K562 (cell line): ENCODE data around the gene CACNA1S.

Experiments used
- CHD4 ChIP-seq: fragments of 200-600 bp; sonication (generic); IDR thresholded peaks from 3 replicates; pipeline ENCODE4 v1.6.1; 2012; ENCODE audit warnings: low read depth, mild to moderate bottlenecking, mixed read lengths, low read length, inconsistent platforms; ENCODE audit not compliant: insufficient read depth, insufficient replicate concordance, poor library complexity, severe bottlenecking
- EZH2 ChIP-seq: IDR thresholded peaks from 2 replicates; pipeline ENCODE4 v1.6.1; 2012; ENCODE audit warnings: low read depth, mild to moderate bottlenecking, inconsistent platforms, low read length, borderline replicate concordance

GRCh38 chr1:201111156-201111555, 1.1 kb downstream of the CACNA1S start:
- TF ChIP-seq EZH2 (no peak), CHD4 (no peak)
